HepG2 (cell line): ENCODE data around the gene PDE6H. TPM values are rescaled to one million over a fixed set of nuclear protein-coding genes. Genes with fewer than 3 reads are reported as not detected.

Experiments
- ATAC-seq: fragments of 200-7000 bp; cut with Tn5 transposase; 3 replicates; pipeline ENCODE4 v1.9.1; 2020; ENCODE audit warnings: mild to moderate bottlenecking, moderate library complexity
- BruUV-seq: library from RNA; stranded (reverse); fragments of 400-500 nt; replicated peaks from 2 replicates; lab custom pipeline; 2021; lab: Mats Ljungman, UMichigan
- CTCF ChIA-PET: fragments of 300-600 bp; formaldehyde crosslinking; extraction: SDS; loops from one replicate; lab custom pipeline; 2021; ENCODE audit warnings: low total read pairs, inconsistent platforms, low intra/inter-chr PET ratio; lab: Yijun Ruan, JAX
- POLR2A ChIA-PET: fragments of 350-600 bp; sonication (Branson Sonifier 250); formaldehyde crosslinking; loops from one replicate; lab custom pipeline; 2020; ENCODE audit warnings: antibody characterized with exemption, inconsistent platforms; lab: Yijun Ruan, JAX
- DNase-seq: peaks from one replicate; pipeline ENCODE4 v3.0.0-alpha.2; 2015; ENCODE audit warnings: low spot score
- FAIRE-seq: peaks from 3 replicates; lab custom pipeline; 2011; peaks lifted over from hg19 to GRCh38; lab: Jason Lieb, UNC
- H2AFZ ChIP-seq: one replicate; pipeline ENCODE4 v1.6.1; 2011; ENCODE audit warnings: low read length, inconsistent platforms
- H3K27ac ChIP-seq: fragments of 300-600 bp; 3 replicates; pipeline ENCODE4 v1.8.0; 2011; ENCODE audit warnings: mixed run types, mild to moderate bottlenecking, mixed read lengths, low read length, inconsistent platforms; ENCODE audit not compliant: insufficient read depth; ENCODE audit errors: extremely low read length
- H3K27me3 ChIP-seq, 2 experiments: fragments of 200-600 bp in 1 of 2; 2 replicates in 1 of 2; 3 replicates in 1 of 2; pipeline versions ENCODE4 v1.6.0 to v1.8.0; 2011; ENCODE audit warnings: low read length in 2 of 2, mild to moderate bottlenecking in 2 of 2, moderate library complexity in 2 of 2, inconsistent platforms in 1 of 2; ENCODE audit not compliant: insufficient read depth in 2 of 2, control insufficient read depth in 1 of 2
- H3K36me3 ChIP-seq, 2 experiments: fragments of 200-600 bp in 1 of 2; replicated peaks in 1 of 2; 2 replicates in 1 of 2; 3 replicates in 1 of 2; pipeline versions ENCODE4 v1.5.1 to v1.8.0; 2011; ENCODE audit warnings: low read length in 2 of 2, inconsistent platforms in 1 of 2; ENCODE audit not compliant: insufficient read depth in 2 of 2, control insufficient read depth in 1 of 2
- H3K4me1 ChIP-seq: 2 replicates; pipeline ENCODE4 v1.5.1; 2012; ENCODE audit warnings: low read length, inconsistent platforms; ENCODE audit not compliant: insufficient read depth
- H3K4me2 ChIP-seq: 2 replicates; pipeline ENCODE4 v1.6.0; 2011; ENCODE audit warnings: low read depth, low read length, inconsistent platforms
- H3K4me3 ChIP-seq, 3 experiments: fragments of 200-600 bp in 1 of 3; sonication (generic), shearing (Covaris generic) in 1 of 3; replicated peaks in 1 of 3; 2 replicates each; pipeline ENCODE4 v1.5.1; 2011 to 2016; ENCODE audit warnings: low read length in 3 of 3, inconsistent platforms in 2 of 3, low read depth in 2 of 3, mild to moderate bottlenecking in 2 of 3, control low read depth in 1 of 3, mixed read lengths in 1 of 3; ENCODE audit not compliant: insufficient read depth in 1 of 3
- H3K79me2 ChIP-seq: one replicate; pipeline ENCODE4 v1.6.1; 2011; ENCODE audit warnings: low read length, inconsistent platforms; ENCODE audit not compliant: insufficient read depth
- H3K9ac ChIP-seq: 2 replicates; pipeline ENCODE4 v1.6.0; 2011; ENCODE audit warnings: mild to moderate bottlenecking, low read depth, low read length, inconsistent platforms; ENCODE audit not compliant: insufficient read depth
- H3K9me3 ChIP-seq: 2 replicates; pipeline ENCODE4 v1.5.1; 2012; ENCODE audit warnings: mild to moderate bottlenecking, low read length
- H4K20me1 ChIP-seq: 2 replicates; pipeline ENCODE4 v1.6.0; 2011; ENCODE audit warnings: inconsistent platforms, mild to moderate bottlenecking, low read length, moderate library complexity; ENCODE audit not compliant: insufficient read depth
- AHR ChIP-seq: IDR thresholded peaks from 2 replicates; pipeline ENCODE4 v1.6.1; 2018; ENCODE audit warnings: missing genetic modification reagents, missing compliant biosample characterization
- HNRNPL ChIP-seq: fragments of 200-400 bp; formaldehyde crosslinking; IDR thresholded peaks from 2 replicates; pipeline ENCODE4 v1.6.1; 2017; ENCODE audit warnings: mild to moderate bottlenecking, low read depth, low read length
- MIER2 ChIP-seq: IDR thresholded peaks from 2 replicates; pipeline ENCODE4 v1.6.1; 2016; ENCODE audit warnings: missing biosample characterization, missing genetic modification reagents
- SRSF4 ChIP-seq: fragments of 200-400 bp; formaldehyde crosslinking; IDR thresholded peaks from one replicate; pipeline ENCODE4 v1.6.1; 2018; ENCODE audit warnings: mild to moderate bottlenecking, low read depth, low read length, moderate library complexity; ENCODE audit not compliant: poor library complexity, severe bottlenecking
- STAG1 ChIP-seq: sonication (generic); formaldehyde crosslinking; IDR thresholded peaks from 2 replicates; pipeline ENCODE4 v1.4.0; 2020; ENCODE audit warnings: missing genetic modification reagents
- ZFP36L2 ChIP-seq: sonication (generic); formaldehyde crosslinking; IDR thresholded peaks from 2 replicates; pipeline ENCODE4 v1.4.0; 2020; ENCODE audit warnings: missing genetic modification reagents
- ZNF713 ChIP-seq: sonication (generic); formaldehyde crosslinking; IDR thresholded peaks from 2 replicates; pipeline ENCODE4 v1.4.0; 2020; ENCODE audit warnings: mild to moderate bottlenecking, missing genetic modification reagents
- WGBS: methylation state at CpG from one replicate; pipeline ENCODE4 v1.1.6; 2017; ENCODE audit warnings: low lambda C conversion rate; 5-methylcytosine and 5-hydroxymethylcytosine counted together
- in situ Hi-C: cut with HindIII; loops from 2 replicates; pipeline ENCODE4 v1.10.0; 2017; ENCODE audit warnings: low pct_unique_long_range_greater_than_20kb; ENCODE audit not compliant: extremely low pct_ligation_motif_present
- intact Hi-C: fragments of 100-400 bp; cut with micrococcal nuclease; formaldehyde crosslinking; loops from one replicate; pipeline ENCODE4 v1.10.0; 2022; ENCODE audit not compliant: unreplicated experiment
- polyA plus RNA-seq, 8 experiments: library from polyadenylated mRNA; depleted of rRNA in 3 of 8; stranded (reverse) in 7 of 8; unstranded in 1 of 8; fragments of >200 nt; fragmentation: Illumina TruSeq in 4 of 8; extraction: Trizol in 4 of 8; gene quantifications; 2 replicates each; pipeline versions ENCODE4 v1.2.1 to v1.2.3, GENCODE V29; 2011 to 2016; ENCODE audit warnings: low read depth in 4 of 8, missing spikeins in 1 of 8, mixed read lengths in 1 of 8; ENCODE audit not compliant: insufficient read depth in 1 of 8
- total RNA-seq, 5 experiments: library from RNA; depleted of rRNA; stranded (reverse); fragments of >200 nt; fragmentation: Illumina TruSeq; extraction: Trizol; gene quantifications; 2 replicates each; pipeline ENCODE4 v1.2.3, GENCODE V29; 2016; ENCODE audit warnings: low read depth in 1 of 5
- TF ChIP-seq, protein P1 (sequence below): IDR thresholded peaks from 2 replicates; pipeline ENCODE4 v1.6.1; 2016; ENCODE audit warnings: control low read depth
- TF ChIP-seq, protein P2 (sequence below): IDR thresholded peaks from 2 replicates; pipeline ENCODE4 v1.6.1; 2016; ENCODE audit warnings: low read depth, borderline replicate concordance
- TF ChIP-seq, protein P3 (sequence below): sonication (generic); formaldehyde crosslinking; IDR thresholded peaks from 2 replicates; pipeline ENCODE4 v1.5.0; 2020; ENCODE audit warnings: mild to moderate bottlenecking, missing genetic modification reagents, moderate library complexity
- TF ChIP-seq, protein P4 (sequence below): sonication (generic); formaldehyde crosslinking; IDR thresholded peaks from 2 replicates; pipeline ENCODE4 v1.4.0; 2020; ENCODE audit warnings: missing genetic modification reagents

The PDE6H gene
- total and polyA plus RNA-seq, 2 of the 13 experiments (the other 11 are each of a cell fraction or from before 2014, with no cell fraction given): not detected

DNA sequence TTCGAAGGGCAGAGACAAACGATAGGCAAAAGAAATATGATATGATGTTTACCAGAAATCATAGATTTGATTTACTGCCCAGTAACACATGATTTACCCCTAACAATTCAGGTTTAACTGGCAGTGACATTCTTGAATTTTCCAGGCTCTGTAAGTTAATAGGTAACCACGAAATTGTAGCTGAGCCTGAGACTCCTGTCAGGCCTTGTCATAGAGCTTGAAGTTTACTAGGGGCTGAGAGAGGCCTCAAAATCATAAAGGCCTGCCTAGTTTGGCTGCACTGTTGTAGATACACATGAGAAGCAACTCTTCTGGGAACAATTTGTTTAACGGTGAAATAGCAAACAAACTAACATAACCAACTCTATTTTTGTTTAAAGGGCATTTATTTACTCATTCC, 37.8 kb upstream of the PDE6H start:
- Histone ChIP-seq H3K27ac (no peak overlapping the region), H3K4me3 (no peak overlapping the region), H3K27me3 (no peaks in the 10 kb centered on the region), H3K4me1 (peaks cover 12% of the 10 kb centered on the region; the same call in 1 of the 2 replicates), H3K79me2 (no peaks in the 10 kb centered on the region), H2AFZ (no peak overlapping the region), H3K4me2 (no peak overlapping the region), H4K20me1 (no peaks in the 10 kb centered on the region), H3K9ac (no peak overlapping the region)
- ChIA-PET CTCF (no interaction called here), POLR2A (no interaction called here)
- DNase-seq: no peak
- BruUV-seq: no TSS peak
- FAIRE-seq: no peak
- WGBS: 18% methylated on average over 4 of the region's 4 CpGs
- TF ChIP-seq, protein P1, sequence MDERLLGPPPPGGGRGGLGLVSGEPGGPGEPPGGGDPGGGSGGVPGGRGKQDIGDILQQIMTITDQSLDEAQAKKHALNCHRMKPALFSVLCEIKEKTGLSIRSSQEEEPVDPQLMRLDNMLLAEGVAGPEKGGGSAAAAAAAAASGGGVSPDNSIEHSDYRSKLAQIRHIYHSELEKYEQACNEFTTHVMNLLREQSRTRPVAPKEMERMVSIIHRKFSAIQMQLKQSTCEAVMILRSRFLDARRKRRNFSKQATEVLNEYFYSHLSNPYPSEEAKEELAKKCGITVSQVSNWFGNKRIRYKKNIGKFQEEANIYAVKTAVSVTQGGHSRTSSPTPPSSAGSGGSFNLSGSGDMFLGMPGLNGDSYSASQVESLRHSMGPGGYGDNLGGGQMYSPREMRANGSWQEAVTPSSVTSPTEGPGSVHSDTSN (CRISPR knock-in tag): no peak
- TF ChIP-seq, protein P2, sequence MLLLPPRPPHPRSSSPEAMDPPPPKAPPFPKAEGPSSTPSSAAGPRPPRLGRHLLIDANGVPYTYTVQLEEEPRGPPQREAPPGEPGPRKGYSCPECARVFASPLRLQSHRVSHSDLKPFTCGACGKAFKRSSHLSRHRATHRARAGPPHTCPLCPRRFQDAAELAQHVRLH (CRISPR knock-in tag): no peak
- no peak for TF ChIP-seq SRSF4
- no peak for TF ChIP-seq ZNF713
- TF ChIP-seq, all 625 proteins: peak for 0
- no peaks in the 10 kb centered on the region for H3K9me3 ChIP-seq
- no peaks in the 10 kb centered on the region for H3K36me3 ChIP-seq
- ATAC-seq: peak; percentile 64
- intact Hi-C loops (loop anchor here (5.0 kb wide), 1 partner anchor 88 kb away; no protein-coding TSS in a partner anchor), in situ Hi-C loops (no loop called here)

DNA sequence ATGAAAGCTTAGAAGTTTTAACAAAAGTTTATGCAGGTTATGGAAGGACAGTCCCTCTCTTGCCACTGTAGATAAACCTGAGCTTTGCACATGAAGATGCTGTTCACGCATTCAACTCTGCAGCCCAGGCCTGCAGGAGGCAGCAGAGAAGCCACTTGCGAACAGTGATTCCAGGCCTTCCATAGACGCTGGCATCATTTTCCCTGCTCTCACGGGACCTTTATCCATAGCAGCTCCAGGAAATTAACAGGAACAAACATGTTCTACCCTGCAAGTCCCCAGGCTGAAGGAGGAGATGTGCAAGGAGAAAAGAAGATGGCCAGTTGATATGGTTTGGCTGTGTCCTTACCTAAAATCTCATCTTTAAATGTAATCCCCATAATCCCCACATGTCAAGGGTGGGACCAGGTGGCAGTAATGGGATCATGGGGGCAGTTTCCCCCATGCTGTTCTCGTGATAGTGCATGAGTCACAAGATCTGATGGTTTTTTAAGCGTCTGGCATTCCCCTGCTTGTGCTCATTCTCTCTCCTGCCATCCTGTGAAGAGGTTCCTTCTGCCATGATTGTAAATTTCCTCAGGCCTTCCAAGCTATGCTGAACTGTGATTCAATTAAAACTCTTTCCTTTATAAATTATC, 36.5 kb upstream of the PDE6H start:
- Histone ChIP-seq H2AFZ (no peak overlapping the region), H3K4me1 (peaks cover 12% of the 10 kb centered on the region; the same call in 1 of the 2 replicates), H3K9ac (no peak overlapping the region), H3K36me3 (no peaks in the 10 kb centered on the region), H3K4me3 (no peak overlapping the region), H3K4me2 (no peak overlapping the region), H3K79me2 (no peaks in the 10 kb centered on the region), H4K20me1 (no peaks in the 10 kb centered on the region), H3K27ac (no peak overlapping the region), H3K27me3 (no peaks in the 10 kb centered on the region), H3K9me3 (no peaks in the 10 kb centered on the region)
- CTCF ChIA-PET: no interaction called here
- no TSS peak for BruUV-seq
- in situ Hi-C loops (no loop called here), intact Hi-C loops (loop anchor here (5.0 kb wide), 1 partner anchor 89 kb away; no protein-coding TSS in a partner anchor)
- DNase-seq (no peak), ATAC-seq (peak; percentile 81), FAIRE-seq (no peak)
- POLR2A ChIA-PET: no interaction called here
- TF ChIP-seq, protein P3, sequence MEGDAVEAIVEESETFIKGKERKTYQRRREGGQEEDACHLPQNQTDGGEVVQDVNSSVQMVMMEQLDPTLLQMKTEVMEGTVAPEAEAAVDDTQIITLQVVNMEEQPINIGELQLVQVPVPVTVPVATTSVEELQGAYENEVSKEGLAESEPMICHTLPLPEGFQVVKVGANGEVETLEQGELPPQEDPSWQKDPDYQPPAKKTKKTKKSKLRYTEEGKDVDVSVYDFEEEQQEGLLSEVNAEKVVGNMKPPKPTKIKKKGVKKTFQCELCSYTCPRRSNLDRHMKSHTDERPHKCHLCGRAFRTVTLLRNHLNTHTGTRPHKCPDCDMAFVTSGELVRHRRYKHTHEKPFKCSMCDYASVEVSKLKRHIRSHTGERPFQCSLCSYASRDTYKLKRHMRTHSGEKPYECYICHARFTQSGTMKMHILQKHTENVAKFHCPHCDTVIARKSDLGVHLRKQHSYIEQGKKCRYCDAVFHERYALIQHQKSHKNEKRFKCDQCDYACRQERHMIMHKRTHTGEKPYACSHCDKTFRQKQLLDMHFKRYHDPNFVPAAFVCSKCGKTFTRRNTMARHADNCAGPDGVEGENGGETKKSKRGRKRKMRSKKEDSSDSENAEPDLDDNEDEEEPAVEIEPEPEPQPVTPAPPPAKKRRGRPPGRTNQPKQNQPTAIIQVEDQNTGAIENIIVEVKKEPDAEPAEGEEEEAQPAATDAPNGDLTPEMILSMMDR (CRISPR knock-in tag): peak; percentile 41
- TF ChIP-seq AHR (no peak), MIER2 (CRISPR knock-in tag) (no peak), ZFP36L2 (CRISPR knock-in tag) (no peak), HNRNPL (no peak), STAG1 (CRISPR knock-in tag) (peak; percentile 16; the same call in 1 of the 2 replicates)
- TF ChIP-seq, protein P4, sequence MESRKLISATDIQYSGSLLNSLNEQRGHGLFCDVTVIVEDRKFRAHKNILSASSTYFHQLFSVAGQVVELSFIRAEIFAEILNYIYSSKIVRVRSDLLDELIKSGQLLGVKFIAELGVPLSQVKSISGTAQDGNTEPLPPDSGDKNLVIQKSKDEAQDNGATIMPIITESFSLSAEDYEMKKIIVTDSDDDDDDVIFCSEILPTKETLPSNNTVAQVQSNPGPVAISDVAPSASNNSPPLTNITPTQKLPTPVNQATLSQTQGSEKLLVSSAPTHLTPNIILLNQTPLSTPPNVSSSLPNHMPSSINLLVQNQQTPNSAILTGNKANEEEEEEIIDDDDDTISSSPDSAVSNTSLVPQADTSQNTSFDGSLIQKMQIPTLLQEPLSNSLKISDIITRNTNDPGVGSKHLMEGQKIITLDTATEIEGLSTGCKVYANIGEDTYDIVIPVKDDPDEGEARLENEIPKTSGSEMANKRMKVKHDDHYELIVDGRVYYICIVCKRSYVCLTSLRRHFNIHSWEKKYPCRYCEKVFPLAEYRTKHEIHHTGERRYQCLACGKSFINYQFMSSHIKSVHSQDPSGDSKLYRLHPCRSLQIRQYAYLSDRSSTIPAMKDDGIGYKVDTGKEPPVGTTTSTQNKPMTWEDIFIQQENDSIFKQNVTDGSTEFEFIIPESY (CRISPR knock-in tag): peak; percentile 56; the same call in 1 of the 2 replicates
- WGBS: 58% methylated on average over 5 of the region's 6 CpGs
